Right renal cortex interstitium (tissue), 3 donors: ENCODE results near the gene TMEM270. TPM values are rescaled to one million over a fixed set of nuclear protein-coding genes. Genes with fewer than 3 reads are reported as not detected.
"Not testable (repeated sequence)": the region's sequence is repeated elsewhere in the genome, so short reads cannot be mapped to it uniquely, and the experiment has no call there.

Experiments
- DNase-seq, 3 donors: peaks; one replicate each; pipeline ENCODE4 v3.0.0-alpha.2; 2013; ENCODE audit warnings: low read depth in 3 of 3, low spot score in 2 of 3
- polyA plus RNA-seq, 3 donors: library from polyadenylated mRNA; unstranded; fragments of 120-200 nt; gene quantifications; one replicate each; pipeline ENCODE4 v1.2.1, GENCODE V29; 2013; ENCODE audit not compliant: insufficient read length in 3 of 3

TMEM270 gene
- polyA plus RNA-seq, 3 donors: not detected

- DNase-seq: no peak
Observed at GRCh38 chr7:73882047-73882402, 21.1 kb downstream of the TMEM270 start.

- DNase-seq: not testable (repeated sequence)
Observed at GRCh38 chr7:73884867-73885422, 24.0 kb downstream of the TMEM270 start.

GRCh38 chr7:73885433-73885974 is 24.5 kb downstream of the TMEM270 start:
- DNase-seq: no peak

GRCh38 chr7:73885975-73886798 is 25.2 kb downstream of the TMEM270 start:
- DNase-seq: no peak

- DNase-seq: no peak
Observed at GRCh38 chr7:73887762-73888161, 26.8 kb downstream of the TMEM270 start.

- no peak for DNase-seq
Observed at GRCh38 chr7:73888959-73889358, 28.0 kb downstream of the TMEM270 start.

GRCh38 chr7:73890555-73891147 is 29.7 kb downstream of the TMEM270 start:
- no peak for DNase-seq

- DNase-seq: no peak
Observed at GRCh38 chr7:73891178-73891885, 30.4 kb downstream of the TMEM270 start.

- no peak for DNase-seq
Observed at GRCh38 chr7:73892003-73892999, 31.3 kb downstream of the TMEM270 start.

- DNase-seq: no peak
Observed at GRCh38 chr7:73893342-73894101, 32.6 kb downstream of the TMEM270 start.

GRCh38 chr7:73894166-73894565 is 33.2 kb downstream of the TMEM270 start:
- no peak for DNase-seq

GRCh38 chr7:73894733-73895551 is 34.0 kb downstream of the TMEM270 start:
- no peak for DNase-seq

- no peak for DNase-seq
Observed at GRCh38 chr7:73895626-73896025, 34.7 kb downstream of the TMEM270 start.

GRCh38 chr7:73896454-73896853 is 35.5 kb downstream of the TMEM270 start:
- no peak for DNase-seq

GRCh38 chr7:73899731-73900142 is 38.8 kb downstream of the TMEM270 start:
- no peak for DNase-seq

GRCh38 chr7:73900286-73900685 is 39.3 kb downstream of the TMEM270 start:
- no peak for DNase-seq

- DNase-seq: no peak
Observed at GRCh38 chr7:73901231-73901822, 40.4 kb downstream of the TMEM270 start.
